Gastroesophageal sphincter (tissue), 4 donors: ENCODE data around the gene LCE2C. TPM values are rescaled to one million over a fixed set of nuclear protein-coding genes. Genes with fewer than 3 reads are reported as not detected.
"Not testable (repeated sequence)": the region's sequence is repeated elsewhere in the genome, so short reads cannot be mapped to it uniquely, and the experiment has no call there.

Source experiments
- ATAC-seq: fragments of 150-250 bp; one replicate; pipeline ENCODE4 v1.9.1; 2016; ENCODE audit warnings: mild to moderate bottlenecking, moderate library complexity
- H3K27ac ChIP-seq, 4 donors: fragments of 200-600 bp; sonication (generic) in 3 of 4; 1 replicate in 3 of 4; 2 replicates in 1 of 4; pipeline ENCODE4 v1.5.1; 2016 to 2019
- H3K27me3 ChIP-seq: fragments of 200-600 bp; sonication (generic); one replicate; pipeline ENCODE4 v1.5.1; 2019
- H3K36me3 ChIP-seq, 2 donors: fragments of 200-600 bp; sonication (generic); one replicate each; pipeline ENCODE4 v1.5.1; 2019; ENCODE audit warnings: control low read depth in 1 of 2
- H3K4me1 ChIP-seq, 3 donors: fragments of 200-600 bp; sonication (generic); 1 replicate in 2 of 3; 2 replicates in 1 of 3; pipeline ENCODE4 v1.5.1; 2016 to 2019; ENCODE audit warnings: control low read depth in 2 of 3
- H3K4me3 ChIP-seq, 2 donors: fragments of 200-600 bp; sonication (generic); one replicate each; pipeline ENCODE4 v1.5.1; 2019; ENCODE audit warnings: mild to moderate bottlenecking in 1 of 2, moderate library complexity in 1 of 2
- H3K9me3 ChIP-seq, 3 donors: fragments of 200-600 bp; sonication (generic); one replicate each; pipeline ENCODE4 v1.5.1; 2017 to 2019; ENCODE audit warnings: control low read depth in 2 of 3
- CTCF ChIP-seq, 4 experiments: fragments of 200-600 bp in 2 of 4; fragments of 450-650 bp in 2 of 4; sonication (generic) in 1 of 4; IDR thresholded peaks; one replicate each; pipeline ENCODE4 v1.5.1; 2017 to 2019; ENCODE audit warnings: antibody characterized with exemption in 4 of 4, mild to moderate bottlenecking in 2 of 4, moderate library complexity in 2 of 4
- EP300 ChIP-seq: sonication (generic); formaldehyde crosslinking; IDR thresholded peaks from one replicate; pipeline ENCODE4 v1.6.1; 2017; ENCODE audit warnings: antibody characterized with exemption, mild to moderate bottlenecking
- POLR2A ChIP-seq, 2 donors: fragments of 450-650 bp; IDR thresholded peaks; one replicate each; pipeline ENCODE4 v1.6.1; 2017; ENCODE audit warnings: antibody characterized with exemption in 2 of 2, mild to moderate bottlenecking in 2 of 2, moderate library complexity in 1 of 2
- POLR2AphosphoS5 ChIP-seq: sonication (generic); formaldehyde crosslinking; IDR thresholded peaks from one replicate; pipeline ENCODE4 v1.6.1; 2017; ENCODE audit warnings: antibody characterized with exemption
- WGBS, 2 donors: methylation state at CpG; one replicate each; pipeline ENCODE4 v1.1.5; 2018; ENCODE audit warnings: low coverage in 1 of 2; 5-methylcytosine and 5-hydroxymethylcytosine counted together
- total RNA-seq, 4 donors: library from RNA; depleted of rRNA; stranded (reverse); fragments of >200 nt; gene quantifications; one replicate each; pipeline ENCODE4 v1.1.0, GENCODE V29; 2016

Gene LCE2C
- total RNA-seq, 4 donors from 2014 or later, result not detected

- Histone ChIP-seq H3K27ac (no peak overlapping the region), H3K4me3 (no peak overlapping the region), H3K36me3 (no peaks in the 10 kb centered on the region), H3K27me3 (no peaks in the 10 kb centered on the region), H3K4me1 (no peaks in the 10 kb centered on the region), H3K9me3 (no peaks in the 10 kb centered on the region)
- TF ChIP-seq POLR2A (IDR thresholded peaks at IDR 0.05) (no peak), EP300 (no peak), CTCF (IDR thresholded peaks at IDR 0.05) (no peak), POLR2AphosphoS5 (no peak)
- ATAC-seq, result no peak
- 86 to 93% methylated on average over 2 to 3 of the region's 3 CpGs for WGBS, 2 donors
Observed at GRCh38 chr1:152658649-152659048, 16.4 kb upstream of the LCE2C start.

DNA sequence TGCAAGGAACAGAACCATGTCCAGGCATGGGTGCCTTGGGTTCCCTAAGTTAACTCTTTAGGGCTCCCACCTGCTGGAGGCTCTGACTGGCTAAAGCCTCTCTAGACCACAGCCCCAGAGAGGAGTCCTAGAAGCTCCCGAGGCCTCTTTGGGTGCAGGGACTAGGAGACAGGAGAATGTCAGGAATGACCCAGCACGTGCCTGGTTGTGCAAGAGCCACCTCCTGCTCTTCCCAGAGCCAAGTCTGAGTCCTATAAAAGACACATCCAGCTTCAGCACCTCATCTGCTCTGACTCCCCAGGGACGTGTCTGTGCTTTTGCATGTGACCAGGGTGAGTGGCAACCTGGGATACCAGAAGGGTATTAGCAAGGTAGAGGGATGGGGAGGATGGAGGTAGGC lies 12.0 kb upstream of the LCE2C start, which contains the start of gene LCE2D:
TSS of gene LCE2D (plus strand) at position 283 of the 400 bp plus-strand sequence. CDS start 726 bp downstream, outside the sequence.
- H3K27ac ChIP-seq, result no peak within 1 kb of the TSS
- no peaks in the 10 kb centered on the region for H3K9me3 ChIP-seq
- no peak for TF ChIP-seq CTCF (IDR thresholded peaks at IDR 0.05)
- no peak for TF ChIP-seq POLR2A (IDR thresholded peaks at IDR 0.05)
- TF ChIP-seq POLR2AphosphoS5, result no peak
- no peak for TF ChIP-seq EP300
- WGBS, 2 donors, result 48 to 70% methylated on average over 2 to 3 of the region's 3 CpGs
- no peaks in the 10 kb centered on the region for H3K36me3 ChIP-seq
- H3K27me3 ChIP-seq, result no peaks in the 10 kb centered on the region
- no peaks in the 10 kb centered on the region for H3K4me1 ChIP-seq
- ATAC-seq, result no peak
- H3K4me3 ChIP-seq, result no peak within 1 kb of the TSS

DNA sequence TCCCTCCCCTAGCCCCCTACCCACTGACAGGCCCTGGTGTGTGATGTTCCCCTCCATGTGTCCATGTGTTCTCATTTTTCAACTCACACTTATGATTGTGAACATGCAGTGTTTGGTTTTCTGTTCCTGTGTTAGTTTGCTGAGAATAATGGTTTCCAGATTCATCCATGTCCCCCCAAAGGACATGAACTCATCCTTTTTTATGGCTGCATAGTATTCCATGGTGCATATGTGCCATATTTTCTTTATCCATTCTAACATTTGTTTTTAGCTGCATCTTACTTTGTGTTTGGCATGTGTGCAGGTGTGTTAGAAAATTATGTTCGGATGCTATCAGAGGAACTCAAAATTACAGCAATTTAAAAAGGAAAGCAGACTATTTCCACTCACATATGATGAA lies 8.9 kb upstream of the LCE2C start:
- H3K36me3 ChIP-seq, ATAC-seq, H3K27me3 ChIP-seq, H3K4me3 ChIP-seq, H3K9me3 ChIP-seq, H3K27ac ChIP-seq, H3K4me1 ChIP-seq: not testable (repeated sequence)
- WGBS, 2 donors, result 88 to 100% methylated on average over 1 of the region's 1 CpG

DNA sequence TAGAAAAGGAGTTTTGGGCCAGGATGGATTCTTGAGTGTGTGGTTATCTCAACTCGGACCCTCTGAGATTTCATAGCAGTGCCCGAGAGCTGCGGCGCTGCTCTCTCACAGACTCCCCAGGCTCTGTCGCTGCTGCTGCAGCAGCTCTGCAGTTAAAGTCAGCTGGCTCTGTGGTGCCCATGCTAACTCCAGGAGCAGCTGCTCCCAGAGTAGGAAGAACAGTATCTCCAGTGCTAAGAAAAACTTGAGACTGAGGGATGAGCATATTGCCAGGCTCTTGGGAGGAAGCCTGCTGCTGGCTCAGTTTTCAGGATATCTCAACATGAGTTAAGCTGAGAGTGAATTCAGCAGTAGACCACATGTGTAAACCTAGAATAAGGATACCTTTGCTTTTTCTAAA lies 7.4 kb upstream of the LCE2C start:
- ATAC-seq, result no peak
- H3K36me3 ChIP-seq, result no peaks in the 10 kb centered on the region
- H3K4me3 ChIP-seq, result no peak overlapping the region
- no peaks in the 10 kb centered on the region for H3K27me3 ChIP-seq
- WGBS, 2 donors, result 88 to 100% methylated on average over 1 to 4 of the region's 5 CpGs
- TF ChIP-seq POLR2A (IDR thresholded peaks at IDR 0.05) (no peak), POLR2AphosphoS5 (no peak), EP300 (no peak), CTCF (IDR thresholded peaks at IDR 0.05) (no peak)
- H3K4me1 ChIP-seq, result no peaks in the 10 kb centered on the region
- no peak overlapping the region for H3K27ac ChIP-seq
- H3K9me3 ChIP-seq, result no peaks in the 10 kb centered on the region

DNA sequence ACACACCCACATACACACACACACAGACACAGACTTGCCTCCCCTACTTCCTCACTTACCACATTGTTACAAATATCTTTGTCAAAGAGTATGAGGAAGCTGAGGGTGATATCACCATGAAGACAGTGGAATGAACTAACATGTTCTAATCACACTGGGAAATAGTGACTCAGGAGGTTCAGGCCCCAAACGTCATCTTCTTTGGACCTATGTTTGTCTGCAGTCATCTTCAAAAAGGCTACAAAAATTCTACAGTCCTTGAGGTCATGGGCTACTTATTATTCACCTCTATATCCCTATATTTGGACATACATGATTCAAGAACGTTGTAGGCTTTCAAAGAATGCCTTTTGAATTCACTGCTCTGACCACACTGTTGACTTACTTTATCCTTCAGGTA lies 2.1 kb upstream of the LCE2C start:
- H3K27me3 ChIP-seq, result no peaks in the 10 kb centered on the region
- no peak overlapping the region for H3K27ac ChIP-seq
- H3K4me3 ChIP-seq, result no peak overlapping the region
- H3K4me1 ChIP-seq, result no peaks in the 10 kb centered on the region
- no peaks in the 10 kb centered on the region for H3K9me3 ChIP-seq
- TF ChIP-seq POLR2A (IDR thresholded peaks at IDR 0.05) (no peak), POLR2AphosphoS5 (no peak), EP300 (no peak), CTCF (IDR thresholded peaks at IDR 0.05) (no peak)
- H3K36me3 ChIP-seq, result no peaks in the 10 kb centered on the region
- no peak for ATAC-seq
- 50 to 68% methylated on average over 2 of the region's 2 CpGs for WGBS, 2 donors
